Activated naive CD8-positive, alpha-beta T cell (primary cell): Measurements from ENCODE around the gene CDK19.
"Not testable (repeated sequence)": the region's sequence is repeated elsewhere in the genome, so short reads cannot be mapped to it uniquely, and the experiment has no call there.

Experiments
- H3K27ac Mint-ChIP-seq: one replicate; pipeline ENCODE4 v1.8.0; 2021; ENCODE audit warnings: mixed read lengths
- H3K27me3 Mint-ChIP-seq: one replicate; pipeline ENCODE4 v1.8.0; 2021; ENCODE audit warnings: mixed read lengths
- H3K36me3 Mint-ChIP-seq: one replicate; pipeline ENCODE4 v1.8.0; 2021; ENCODE audit warnings: mixed read lengths
- H3K4me1 Mint-ChIP-seq: one replicate; pipeline ENCODE4 v1.8.0; 2021; ENCODE audit warnings: low read depth, mixed read lengths
- H3K4me3 Mint-ChIP-seq: one replicate; pipeline ENCODE4 v1.8.0; 2021; ENCODE audit warnings: mild to moderate bottlenecking, mixed read lengths
- H3K9me3 Mint-ChIP-seq: one replicate; pipeline ENCODE4 v1.8.0; 2021; ENCODE audit warnings: low read depth, mixed read lengths

CDK19 gene

DNA sequence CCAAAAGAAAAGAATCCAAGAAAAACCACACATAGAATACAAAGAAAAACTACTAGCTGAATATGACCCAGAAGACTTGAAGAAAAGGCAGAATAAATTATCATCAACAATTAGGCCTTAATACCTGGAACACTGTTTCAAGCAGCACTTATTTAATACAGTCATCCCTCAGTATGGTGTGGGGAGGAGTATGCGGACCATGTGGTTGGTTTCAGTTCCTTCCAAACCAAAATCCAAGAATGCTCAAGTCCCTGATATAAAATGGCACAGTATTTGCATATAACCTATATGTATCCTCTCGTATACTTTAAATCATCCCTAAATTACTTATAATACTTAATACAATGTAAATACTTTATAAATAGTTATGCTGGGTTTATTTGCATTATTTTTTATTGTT is 16.1 kb downstream of the CDK19 start:
- Mint-ChIP-seq H3K4me1 (peaks cover 9% of the 10 kb centered on the region), H3K4me3 (no peak overlapping the region), H3K9me3 (peaks cover 9% of the 10 kb centered on the region), H3K27me3 (no peaks in the 10 kb centered on the region), H3K27ac (no peak overlapping the region), H3K36me3 (peaks cover 14% of the 10 kb centered on the region)

DNA sequence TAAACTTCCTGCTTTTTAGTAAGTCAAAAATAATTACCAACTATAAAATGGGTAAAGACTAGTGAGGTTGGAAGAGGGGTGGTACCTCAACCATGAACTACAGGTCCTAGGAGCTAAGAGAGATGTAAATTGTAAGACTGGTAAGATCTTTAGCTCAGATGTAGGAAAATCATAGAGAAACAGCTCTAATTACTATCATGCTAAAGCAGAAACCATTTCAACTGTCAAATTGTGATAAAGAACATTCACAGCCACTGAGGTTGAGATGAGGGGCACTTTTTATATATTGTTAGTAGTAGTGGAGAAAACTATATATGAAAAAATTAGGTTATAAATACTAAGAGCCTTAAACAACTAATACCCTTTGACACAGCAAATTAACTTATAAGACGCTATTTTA is 20.0 kb downstream of the CDK19 start:
- H3K36me3 Mint-ChIP-seq = peaks cover 6% of the 10 kb centered on the region
- peaks cover 4% of the 10 kb centered on the region for H3K4me1 Mint-ChIP-seq
- H3K4me3 Mint-ChIP-seq = no peak overlapping the region
- no peaks in the 10 kb centered on the region for H3K27me3 Mint-ChIP-seq
- peaks cover 2% of the 10 kb centered on the region for H3K9me3 Mint-ChIP-seq
- H3K27ac Mint-ChIP-seq = no peak overlapping the region

DNA sequence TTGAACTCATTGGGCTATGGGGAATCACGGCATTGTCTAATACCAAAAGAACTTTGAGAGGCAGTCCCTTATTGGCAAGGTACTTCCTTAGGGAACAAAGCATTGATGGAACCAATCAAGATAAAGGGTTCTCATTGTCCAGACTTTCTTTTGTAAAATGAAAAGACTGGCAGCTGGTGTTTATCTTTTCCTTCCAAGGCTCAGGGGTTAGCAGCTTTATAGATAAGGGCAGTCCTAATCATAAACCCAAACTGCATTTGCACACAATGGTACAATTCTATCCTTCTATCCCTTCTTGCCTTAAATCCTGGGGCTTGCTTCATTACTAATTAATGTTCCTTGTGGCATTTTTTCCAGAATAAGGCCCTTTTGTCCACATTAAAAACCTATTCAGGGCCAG is 28.6 kb downstream of the CDK19 start:
- Mint-ChIP-seq H3K4me3 (no peak overlapping the region), H3K4me1 (peaks cover 25% of the 10 kb centered on the region), H3K36me3 (peaks cover 12% of the 10 kb centered on the region), H3K9me3 (no peaks in the 10 kb centered on the region), H3K27me3 (no peaks in the 10 kb centered on the region), H3K27ac (no peak overlapping the region)

DNA sequence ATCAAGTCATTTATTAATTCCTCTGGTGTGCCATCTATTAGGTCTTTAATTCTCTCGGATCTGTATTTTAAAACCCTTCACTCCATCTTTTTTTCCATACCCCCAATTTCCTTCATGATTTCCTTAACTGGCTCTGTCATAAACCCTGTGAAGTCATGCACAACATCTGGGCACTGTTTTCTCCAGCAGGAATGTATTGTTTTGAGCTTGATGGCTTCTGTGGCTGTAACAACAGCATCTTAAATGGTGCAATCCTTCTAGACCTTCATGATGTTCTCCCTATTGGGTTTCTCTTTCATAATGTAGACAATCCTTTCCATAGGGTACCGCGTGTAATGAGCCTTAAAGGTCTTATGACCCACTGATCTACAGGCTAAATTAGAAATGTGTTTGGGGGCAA is 29.0 kb downstream of the CDK19 start:
- H3K9me3 Mint-ChIP-seq = no peaks in the 10 kb centered on the region
- H3K4me1 Mint-ChIP-seq = peaks cover 25% of the 10 kb centered on the region
- no peak overlapping the region for H3K27ac Mint-ChIP-seq
- no peaks in the 10 kb centered on the region for H3K27me3 Mint-ChIP-seq
- H3K36me3 Mint-ChIP-seq = peaks cover 12% of the 10 kb centered on the region
- no peak overlapping the region for H3K4me3 Mint-ChIP-seq

DNA sequence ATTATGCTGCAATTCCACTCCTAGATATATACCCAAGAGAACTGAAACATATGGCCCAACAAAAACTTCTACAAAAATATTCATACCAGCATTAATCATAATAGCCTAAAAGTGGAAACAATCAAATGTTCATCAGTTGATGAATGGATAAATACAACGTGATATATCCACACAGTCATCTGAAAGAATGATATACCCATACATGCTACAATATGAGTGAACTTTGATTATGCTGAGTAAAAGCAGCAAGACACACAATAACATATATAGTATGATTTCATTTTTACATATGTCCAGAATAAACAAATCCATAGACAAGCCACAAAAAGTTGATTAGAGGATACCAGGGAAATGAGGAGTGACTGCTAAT is 30.7 kb downstream of the CDK19 start:
- peaks cover 15% of the 10 kb centered on the region for H3K36me3 Mint-ChIP-seq
- peaks cover 28% of the 10 kb centered on the region for H3K4me1 Mint-ChIP-seq
- no peaks in the 10 kb centered on the region for H3K9me3 Mint-ChIP-seq
- no peak overlapping the region for H3K27ac Mint-ChIP-seq
- H3K27me3 Mint-ChIP-seq = no peaks in the 10 kb centered on the region
- no peak overlapping the region for H3K4me3 Mint-ChIP-seq

DNA sequence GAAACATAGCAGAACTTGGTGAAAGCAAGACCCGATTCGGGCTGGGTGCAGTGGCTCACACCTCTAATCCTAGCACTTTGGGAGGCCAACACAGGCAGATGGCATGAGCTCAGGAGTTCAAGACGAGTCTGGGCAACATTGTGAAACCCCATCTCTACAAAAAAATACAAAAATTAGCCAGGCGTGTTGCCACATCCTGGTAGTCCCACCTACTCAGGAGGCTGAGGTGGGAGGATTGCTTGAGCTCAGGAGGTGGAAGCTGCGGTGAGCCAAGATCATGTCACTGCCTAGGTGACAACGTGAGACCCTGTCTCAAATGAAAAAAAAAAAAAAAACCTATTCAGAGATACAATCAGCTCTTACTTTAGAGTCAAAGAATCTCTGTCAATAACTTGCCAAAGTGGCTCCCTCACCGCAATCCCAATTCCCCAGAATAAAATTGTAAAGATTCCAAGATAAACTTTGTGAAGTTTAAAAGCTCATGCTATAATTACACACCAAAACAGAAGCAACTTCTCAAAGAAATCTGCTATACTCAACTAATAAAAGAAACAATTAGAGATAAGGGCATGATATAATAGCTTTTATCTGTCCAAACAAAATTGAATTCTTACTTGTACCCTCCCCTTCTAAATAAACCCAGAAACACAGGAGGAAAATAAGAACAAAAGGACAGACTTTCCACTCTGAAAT is 33.6 kb downstream of the CDK19 start:
- no peaks in the 10 kb centered on the region for H3K27me3 Mint-ChIP-seq
- no peak overlapping the region for H3K27ac Mint-ChIP-seq
- H3K4me1 Mint-ChIP-seq = peaks cover 28% of the 10 kb centered on the region
- peaks cover 14% of the 10 kb centered on the region for H3K36me3 Mint-ChIP-seq
- H3K4me3 Mint-ChIP-seq = no peak overlapping the region
- no peaks in the 10 kb centered on the region for H3K9me3 Mint-ChIP-seq

DNA sequence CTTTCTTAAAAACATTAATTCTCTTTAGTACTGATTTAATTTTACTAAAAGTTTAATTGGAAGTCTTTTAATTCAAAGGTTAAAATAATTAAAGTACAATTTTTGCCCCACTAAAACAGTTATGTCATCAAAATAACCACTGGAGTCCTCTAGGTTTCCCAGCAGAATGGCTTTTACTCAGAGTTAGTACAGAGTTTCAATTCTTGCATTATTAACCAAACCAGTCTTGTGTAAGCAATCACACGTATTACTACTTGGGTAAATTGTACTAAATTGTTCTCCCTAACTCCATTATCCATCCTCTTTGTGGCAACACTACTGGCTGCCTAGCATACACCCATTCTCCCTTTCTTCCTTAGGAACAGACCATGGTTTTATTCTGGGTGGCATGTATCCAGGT is 36.9 kb downstream of the CDK19 start:
- Mint-ChIP-seq H3K36me3 (peaks cover 9% of the 10 kb centered on the region), H3K27ac (no peak overlapping the region), H3K9me3 (no peaks in the 10 kb centered on the region), H3K27me3 (no peaks in the 10 kb centered on the region), H3K4me1 (peaks cover 13% of the 10 kb centered on the region), H3K4me3 (no peak overlapping the region)

DNA sequence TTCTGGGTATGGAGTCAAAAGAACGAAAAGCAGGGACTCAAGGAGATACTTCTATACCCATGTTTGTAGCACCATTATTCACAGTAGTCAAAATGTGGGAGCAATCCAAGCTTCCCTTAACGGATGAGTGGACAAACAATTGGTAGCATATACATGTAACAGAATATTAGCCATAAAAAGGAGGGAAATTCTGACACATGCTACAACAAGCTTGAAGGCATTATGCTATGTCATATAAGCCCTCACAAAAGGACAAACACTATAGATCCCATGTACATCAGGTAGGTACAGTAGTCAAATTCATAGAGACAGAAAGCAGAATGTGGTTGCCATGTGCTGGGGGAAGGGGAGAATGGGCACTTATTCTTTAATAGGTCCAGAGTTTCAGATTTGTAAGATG is 37.6 kb downstream of the CDK19 start:
- H3K36me3 Mint-ChIP-seq = peaks cover 6% of the 10 kb centered on the region
- H3K4me3 Mint-ChIP-seq = no peak overlapping the region
- no peaks in the 10 kb centered on the region for H3K9me3 Mint-ChIP-seq
- no peaks in the 10 kb centered on the region for H3K27me3 Mint-ChIP-seq
- no peak overlapping the region for H3K27ac Mint-ChIP-seq
- peaks cover 9% of the 10 kb centered on the region for H3K4me1 Mint-ChIP-seq

DNA sequence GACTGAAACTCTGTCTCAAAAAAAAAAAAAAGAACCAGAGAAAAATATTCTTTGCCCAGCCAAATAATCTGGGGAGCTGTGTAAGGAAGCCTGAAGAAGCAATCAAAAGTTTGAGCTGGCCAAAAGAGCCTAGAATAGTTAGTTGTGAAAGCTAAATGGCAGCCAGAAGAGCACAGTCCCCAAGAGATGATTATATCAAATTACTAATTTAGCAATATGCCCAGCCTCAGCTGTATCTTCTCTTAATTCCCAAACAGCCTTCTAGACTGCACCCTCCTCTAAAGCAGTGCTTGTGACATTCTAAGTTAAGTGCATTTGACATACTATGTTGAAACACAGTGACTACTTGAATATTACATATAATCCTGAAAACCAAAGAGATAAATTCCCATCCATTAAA is 38.9 kb downstream of the CDK19 start:
- Mint-ChIP-seq H3K9me3 (no peaks in the 10 kb centered on the region), H3K4me3 (no peak overlapping the region), H3K4me1 (peaks cover 3% of the 10 kb centered on the region), H3K27me3 (no peaks in the 10 kb centered on the region), H3K36me3 (peaks cover 11% of the 10 kb centered on the region), H3K27ac (no peak overlapping the region)

DNA sequence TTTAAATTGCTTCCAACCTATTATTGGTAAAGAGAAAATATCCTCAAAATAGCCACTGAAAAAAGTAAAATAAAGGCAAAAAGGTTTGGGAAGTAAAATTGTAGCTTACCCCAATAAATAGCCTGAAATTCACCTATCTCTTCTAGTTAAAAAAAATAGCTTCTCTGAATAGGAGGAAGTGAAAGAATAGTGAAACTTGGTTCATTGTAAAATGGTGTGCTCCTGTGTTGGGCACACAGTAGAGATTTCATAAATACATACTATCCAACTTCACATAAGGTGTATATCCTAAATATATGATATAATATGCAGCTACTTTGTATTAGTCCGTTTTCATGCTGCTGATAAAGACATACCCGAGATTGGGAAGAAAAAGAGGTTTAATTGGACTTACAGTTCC is 45.3 kb downstream of the CDK19 start:
- Mint-ChIP-seq H3K27me3 (no peaks in the 10 kb centered on the region), H3K4me3 (no peak overlapping the region), H3K27ac (no peak overlapping the region), H3K4me1 (no peaks in the 10 kb centered on the region), H3K36me3 (peaks cover 19% of the 10 kb centered on the region), H3K9me3 (no peaks in the 10 kb centered on the region)

DNA sequence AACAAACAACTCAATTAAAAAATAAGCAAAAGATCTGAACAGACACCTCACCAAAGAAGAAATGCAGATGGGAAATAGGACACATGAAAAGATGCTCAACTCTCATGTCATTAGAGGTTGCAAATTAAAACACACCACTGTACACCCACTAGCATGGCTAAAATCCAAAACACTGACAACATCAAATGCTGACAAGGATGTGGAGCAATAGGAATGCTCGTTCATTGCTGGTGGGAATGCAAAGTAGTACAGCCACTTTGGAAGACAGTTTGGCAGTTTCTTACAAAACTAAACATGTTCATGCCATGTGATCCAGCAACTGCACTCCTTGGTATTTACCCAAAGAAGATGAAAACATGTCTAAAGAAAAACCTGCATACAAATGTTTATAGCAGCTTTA is 47.2 kb downstream of the CDK19 start:
- Mint-ChIP-seq H3K27me3 (no peaks in the 10 kb centered on the region), H3K4me1 (no peaks in the 10 kb centered on the region), H3K4me3 (no peak overlapping the region)

DNA sequence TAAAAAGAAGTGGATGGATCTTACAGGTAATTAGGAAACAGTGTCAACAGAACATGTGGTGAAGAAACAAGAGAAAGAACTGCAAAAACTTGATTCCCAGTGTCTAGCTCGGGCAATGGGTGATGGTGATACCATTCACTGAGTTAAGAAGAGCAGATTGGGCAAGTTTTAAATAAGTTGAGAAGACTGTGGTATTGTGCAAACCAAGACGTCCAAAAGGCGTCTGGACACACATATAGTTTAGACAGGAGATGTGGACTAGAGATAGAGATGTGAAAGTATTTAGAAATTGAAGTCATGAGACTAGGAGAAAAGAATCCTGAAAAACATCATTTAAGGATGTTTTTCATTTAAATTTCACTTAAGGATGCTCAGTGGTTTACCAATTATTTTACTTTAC is 53.9 kb downstream of the CDK19 start:
- Mint-ChIP-seq H3K4me3 (no peak overlapping the region), H3K4me1 (peaks cover 2% of the 10 kb centered on the region), H3K9me3 (no peaks in the 10 kb centered on the region), H3K36me3 (peaks cover 12% of the 10 kb centered on the region), H3K27ac (no peak overlapping the region), H3K27me3 (no peaks in the 10 kb centered on the region)

More for the DNA sequence above, 47.2 kb downstream of the CDK19 start:
- Mint-ChIP-seq H3K9me3 (no peaks in the 10 kb centered on the region), H3K36me3 (peaks cover 23% of the 10 kb centered on the region), H3K27ac (no peak overlapping the region)

DNA sequence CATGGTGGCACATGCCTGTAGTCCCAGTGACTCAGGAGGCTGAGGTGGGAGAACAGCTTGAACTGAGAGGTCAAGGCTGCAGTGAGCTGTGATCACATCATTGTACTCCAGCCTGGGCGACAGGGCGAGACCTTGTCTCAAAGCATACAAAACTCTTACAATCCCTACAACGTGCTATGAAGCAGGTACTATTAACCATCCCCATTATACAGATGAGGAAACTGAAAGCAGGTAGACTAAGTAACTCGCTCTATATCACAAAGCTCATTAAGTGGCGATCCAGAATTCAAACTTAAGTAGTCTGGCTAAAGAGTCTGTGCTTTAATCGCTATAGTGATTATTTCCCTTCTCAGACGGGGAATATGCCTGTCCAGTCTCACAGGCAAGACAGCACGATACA is 54.7 kb downstream of the CDK19 start:
- no peak overlapping the region for H3K4me3 Mint-ChIP-seq
- H3K27ac Mint-ChIP-seq = no peak overlapping the region
- no peaks in the 10 kb centered on the region for H3K9me3 Mint-ChIP-seq
- H3K4me1 Mint-ChIP-seq = peaks cover 2% of the 10 kb centered on the region
- H3K36me3 Mint-ChIP-seq = peaks cover 11% of the 10 kb centered on the region
- no peaks in the 10 kb centered on the region for H3K27me3 Mint-ChIP-seq

DNA sequence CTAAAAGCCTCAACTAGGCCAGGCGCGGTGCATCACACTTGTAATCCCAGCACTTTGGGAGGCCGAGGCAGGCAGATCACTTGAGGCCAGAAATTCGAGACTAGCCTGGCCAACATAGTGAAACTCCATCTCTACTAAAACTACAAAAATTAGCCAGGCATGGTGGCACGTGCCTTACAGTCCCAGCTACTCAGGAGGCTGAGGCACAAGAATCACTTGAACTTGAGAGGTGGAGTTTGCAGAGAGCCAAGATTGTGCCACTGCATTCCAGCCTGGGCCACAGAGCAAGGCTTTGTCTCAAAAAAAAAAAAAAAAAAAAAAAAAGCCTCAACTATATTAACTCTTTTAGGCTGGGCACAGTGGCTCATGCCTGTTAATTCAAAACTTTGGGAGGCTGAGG is 55.2 kb downstream of the CDK19 start:
- H3K36me3 Mint-ChIP-seq = peaks cover 12% of the 10 kb centered on the region
- not testable (repeated sequence) for H3K27me3 Mint-ChIP-seq, H3K9me3 Mint-ChIP-seq, H3K4me3 Mint-ChIP-seq, H3K27ac Mint-ChIP-seq, H3K4me1 Mint-ChIP-seq

DNA sequence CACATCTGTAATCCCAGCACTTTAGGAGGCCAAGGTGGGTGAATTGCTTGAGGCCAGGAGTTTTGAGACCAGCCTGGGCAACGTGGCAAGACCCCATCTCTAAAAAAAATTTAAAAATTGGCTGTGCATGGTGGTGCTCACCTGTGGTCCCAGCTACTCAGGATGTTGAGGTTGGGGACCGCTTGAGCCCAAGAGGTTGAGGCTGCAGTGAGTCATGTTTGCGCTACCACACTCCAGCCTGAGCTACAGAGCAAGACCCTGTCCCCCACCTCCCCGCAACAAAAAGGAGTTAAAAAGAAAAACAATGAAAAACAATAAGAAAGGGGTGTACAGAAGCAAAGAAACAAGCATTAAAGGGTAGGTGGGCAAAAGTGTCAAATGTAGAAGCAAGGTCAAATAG is 57.3 kb downstream of the CDK19 start:
- no peak overlapping the region for H3K27ac Mint-ChIP-seq
- H3K27me3 Mint-ChIP-seq = no peaks in the 10 kb centered on the region
- H3K36me3 Mint-ChIP-seq = peaks cover 7% of the 10 kb centered on the region
- peaks cover 2% of the 10 kb centered on the region for H3K4me1 Mint-ChIP-seq
- H3K4me3 Mint-ChIP-seq = no peak overlapping the region
- H3K9me3 Mint-ChIP-seq = no peaks in the 10 kb centered on the region

DNA sequence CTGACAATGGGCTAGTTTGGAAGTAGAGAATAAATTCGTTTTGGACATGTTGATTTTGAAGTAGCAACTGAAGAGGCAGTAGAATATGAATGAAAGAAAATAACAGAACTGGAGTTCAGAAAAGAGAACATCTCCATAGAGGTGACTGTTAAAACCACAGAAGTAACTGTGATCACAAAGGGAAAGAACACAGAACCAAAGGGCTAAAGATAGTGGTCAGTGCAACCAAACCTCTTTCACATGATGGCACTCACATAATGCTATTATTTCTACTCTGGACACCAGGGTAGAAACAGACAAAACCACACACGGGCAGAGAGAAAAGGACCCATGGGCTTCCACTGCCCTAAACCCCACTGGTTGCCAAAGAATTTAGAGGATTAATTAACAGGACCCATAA is 58.5 kb downstream of the CDK19 start:
- peaks cover 2% of the 10 kb centered on the region for H3K4me1 Mint-ChIP-seq
- peaks cover 5% of the 10 kb centered on the region for H3K36me3 Mint-ChIP-seq
- H3K9me3 Mint-ChIP-seq = no peaks in the 10 kb centered on the region
- no peaks in the 10 kb centered on the region for H3K27me3 Mint-ChIP-seq
- no peak overlapping the region for H3K27ac Mint-ChIP-seq
- H3K4me3 Mint-ChIP-seq = no peak overlapping the region
